Testis (tissue), 2 donors: Measurements from ENCODE around the gene DOK3.

ENCODE experiments used
- POLR2A ChIP-seq: fragments of 450-650 bp; IDR thresholded peaks from one replicate; pipeline ENCODE4 v1.6.1; 2017; ENCODE audit warnings: antibody characterized with exemption, mild to moderate bottlenecking, moderate library complexity
- TF ChIP-seq, protein P1 (sequence below), 3 experiments: fragments of 450-650 bp in 2 of 3; fragments of 200-600 bp in 1 of 3; sonication (generic) in 1 of 3; IDR thresholded peaks; one replicate each; pipeline ENCODE4 v1.5.1; 2016 to 2019; ENCODE audit warnings: antibody characterized with exemption in 3 of 3, mild to moderate bottlenecking in 2 of 3, moderate library complexity in 1 of 3

GRCh38 chr5:177490311-177490991 is 19.2 kb downstream of the DOK3 start:
- no peak for TF ChIP-seq POLR2A
- TF ChIP-seq, protein P1, sequence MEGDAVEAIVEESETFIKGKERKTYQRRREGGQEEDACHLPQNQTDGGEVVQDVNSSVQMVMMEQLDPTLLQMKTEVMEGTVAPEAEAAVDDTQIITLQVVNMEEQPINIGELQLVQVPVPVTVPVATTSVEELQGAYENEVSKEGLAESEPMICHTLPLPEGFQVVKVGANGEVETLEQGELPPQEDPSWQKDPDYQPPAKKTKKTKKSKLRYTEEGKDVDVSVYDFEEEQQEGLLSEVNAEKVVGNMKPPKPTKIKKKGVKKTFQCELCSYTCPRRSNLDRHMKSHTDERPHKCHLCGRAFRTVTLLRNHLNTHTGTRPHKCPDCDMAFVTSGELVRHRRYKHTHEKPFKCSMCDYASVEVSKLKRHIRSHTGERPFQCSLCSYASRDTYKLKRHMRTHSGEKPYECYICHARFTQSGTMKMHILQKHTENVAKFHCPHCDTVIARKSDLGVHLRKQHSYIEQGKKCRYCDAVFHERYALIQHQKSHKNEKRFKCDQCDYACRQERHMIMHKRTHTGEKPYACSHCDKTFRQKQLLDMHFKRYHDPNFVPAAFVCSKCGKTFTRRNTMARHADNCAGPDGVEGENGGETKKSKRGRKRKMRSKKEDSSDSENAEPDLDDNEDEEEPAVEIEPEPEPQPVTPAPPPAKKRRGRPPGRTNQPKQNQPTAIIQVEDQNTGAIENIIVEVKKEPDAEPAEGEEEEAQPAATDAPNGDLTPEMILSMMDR (IDR thresholded peaks at IDR 0.05) = no peak
